SK-N-SH treated with all-trans-retinoic acid at 6 μM for 48 hours (cell line): ENCODE results near the gene PRR33.

Experiments
- ATAC-seq: fragments of 200-7000 bp; cut with Tn5 transposase; 3 replicates; pipeline ENCODE4 v1.9.1; 2020; ENCODE audit warnings: mild to moderate bottlenecking, moderate library complexity
- ARNTL ChIP-seq: fragments of 450-650 bp; formaldehyde crosslinking; IDR thresholded peaks from 2 replicates; pipeline ENCODE4 v1.5.0; 2020; ENCODE audit warnings: low read depth, mild to moderate bottlenecking, moderate library complexity, borderline replicate concordance
- BACH2 ChIP-seq: fragments of 250-450 bp; sonication (Bioruptor Pico); IDR thresholded peaks from 2 replicates; pipeline ENCODE4 v1.9.0; 2021; ENCODE audit warnings: mild to moderate bottlenecking, borderline replicate concordance
- CSDC2 ChIP-seq: fragments of 250-450 bp; sonication (Bioruptor Pico); IDR thresholded peaks from 2 replicates; pipeline ENCODE4 v1.5.0; 2020; ENCODE audit warnings: mild to moderate bottlenecking, moderate library complexity
- ESRRG ChIP-seq: fragments of 250-450 bp; sonication (Bioruptor Pico); IDR thresholded peaks from 2 replicates; pipeline ENCODE4 v1.6.1; 2021; ENCODE audit warnings: mild to moderate bottlenecking
- GLIS3 ChIP-seq: fragments of 250-450 bp; sonication (Bioruptor Pico); IDR thresholded peaks from 2 replicates; pipeline ENCODE4 v1.5.0; 2020; ENCODE audit warnings: mild to moderate bottlenecking, moderate library complexity
- ISL1 ChIP-seq: fragments of 250-450 bp; sonication (Bioruptor Pico); IDR thresholded peaks from 2 replicates; pipeline ENCODE4 v2.1.2; 2022; ENCODE audit warnings: mild to moderate bottlenecking, moderate library complexity
- OSR1 ChIP-seq: fragments of 250-450 bp; sonication (Bioruptor Pico); IDR thresholded peaks from 2 replicates; pipeline ENCODE4 v1.8.0; 2022; ENCODE audit warnings: moderate library complexity, mild to moderate bottlenecking, inconsistent platforms
- PPARA ChIP-seq: fragments of 250-450 bp; sonication (Bioruptor Pico); IDR thresholded peaks from 2 replicates; pipeline ENCODE4 v1.5.0; 2020; ENCODE audit warnings: mild to moderate bottlenecking, borderline replicate concordance
- RARB ChIP-seq: fragments of 250-450 bp; sonication (Bioruptor Pico); IDR thresholded peaks from 2 replicates; pipeline ENCODE4 v1.8.0; 2021; ENCODE audit warnings: mild to moderate bottlenecking, moderate library complexity
- SNAI2 ChIP-seq: fragments of 250-450 bp; sonication (Bioruptor Pico); IDR thresholded peaks from 2 replicates; pipeline ENCODE4 v1.5.0; 2020; ENCODE audit warnings: mild to moderate bottlenecking, moderate library complexity
- TCF4 ChIP-seq: fragments of 250-450 bp; sonication (Bioruptor Pico); IDR thresholded peaks from 2 replicates; pipeline ENCODE4 v1.8.0; 2021; ENCODE audit warnings: mild to moderate bottlenecking, moderate library complexity, borderline replicate concordance
- ZC3H10 ChIP-seq: fragments of 250-450 bp; sonication (Bioruptor Pico); IDR thresholded peaks from 2 replicates; pipeline ENCODE4 v1.5.1; 2021; ENCODE audit warnings: mild to moderate bottlenecking, moderate library complexity
- ZFP3 ChIP-seq: fragments of 250-450 bp; sonication (Bioruptor Pico); IDR thresholded peaks from 2 replicates; pipeline ENCODE4 v1.5.0; 2020; ENCODE audit warnings: mild to moderate bottlenecking, moderate library complexity
- ZFP30 ChIP-seq: fragments of 450-650 bp; formaldehyde crosslinking; IDR thresholded peaks from 2 replicates; pipeline ENCODE4 v1.5.0; 2022; ENCODE audit warnings: mild to moderate bottlenecking, moderate library complexity
- ZNF70 ChIP-seq: fragments of 450-650 bp; formaldehyde crosslinking; IDR thresholded peaks from 2 replicates; pipeline ENCODE4 v1.5.0; 2020; ENCODE audit warnings: mild to moderate bottlenecking, moderate library complexity
- ZNF8 ChIP-seq: fragments of 450-650 bp; formaldehyde crosslinking; IDR thresholded peaks from 2 replicates; pipeline ENCODE4 v1.5.0; 2020; ENCODE audit warnings: mild to moderate bottlenecking, moderate library complexity
- TF ChIP-seq, protein P1 (sequence below): fragments of 250-450 bp; sonication (Bioruptor Pico); IDR thresholded peaks from 2 replicates; pipeline ENCODE4 v1.5.1; 2021; ENCODE audit warnings: mild to moderate bottlenecking, moderate library complexity
- TF ChIP-seq, protein P2 (sequence below): fragments of 250-450 bp; sonication (Bioruptor Pico); IDR thresholded peaks from 2 replicates; pipeline ENCODE4 v1.8.0; 2021; ENCODE audit warnings: low read depth, mild to moderate bottlenecking, moderate library complexity, borderline replicate concordance
- TF ChIP-seq, protein P3 (sequence below): fragments of 250-450 bp; sonication (Bioruptor Pico); IDR thresholded peaks from 2 replicates; pipeline ENCODE4 v1.5.1; 2020; ENCODE audit warnings: low read depth, mild to moderate bottlenecking, moderate library complexity
- TF ChIP-seq, protein P4 (sequence below): fragments of 250-450 bp; sonication (Bioruptor Pico); IDR thresholded peaks from 2 replicates; pipeline ENCODE4 v1.5.0; 2020; ENCODE audit warnings: mild to moderate bottlenecking, moderate library complexity

PRR33 gene

DNA sequence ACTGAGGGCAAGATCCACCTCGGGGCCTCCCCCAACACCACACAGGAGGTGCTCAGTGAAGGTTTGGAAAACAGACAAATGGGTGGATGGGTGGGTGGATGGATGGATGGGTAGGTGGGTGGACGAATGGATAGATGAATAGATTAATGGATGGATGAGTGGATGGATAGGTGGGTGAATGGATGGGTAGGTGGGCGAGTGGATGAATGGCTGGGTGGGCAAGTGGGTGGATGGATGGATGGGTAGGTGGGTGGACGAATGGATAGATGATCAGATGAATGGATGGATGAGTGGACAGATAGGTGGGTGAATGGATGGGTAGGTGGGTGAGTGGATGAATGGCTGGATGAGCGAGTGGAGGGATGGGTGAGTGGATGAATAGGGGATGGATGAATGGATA is 863 bp upstream of the PRR33 start:
- no peak for ATAC-seq

DNA sequence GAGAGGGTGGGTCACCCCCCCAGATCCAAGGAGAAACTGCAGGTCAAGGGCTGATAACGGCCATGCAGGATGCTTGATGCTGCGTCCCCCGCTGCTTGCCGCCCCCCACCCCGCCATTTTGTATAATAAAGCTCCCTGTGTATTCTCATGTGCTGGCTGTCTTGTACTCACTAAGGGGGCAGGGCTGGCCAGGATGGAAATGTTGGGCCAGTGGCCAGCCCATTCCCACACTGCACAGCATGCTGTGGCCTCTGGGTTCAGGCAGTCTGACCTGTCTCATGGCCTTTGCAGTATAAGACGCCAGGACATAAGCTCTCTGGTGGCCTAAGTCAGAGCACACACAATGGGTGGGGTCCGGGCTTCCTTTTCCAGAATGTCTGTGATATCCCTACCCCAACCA is 421 bp upstream of the PRR33 start:
- TF ChIP-seq OSR1 (CRISPR knock-in tag) = no peak
- no peak for TF ChIP-seq PPARA (CRISPR knock-in tag)
- TF ChIP-seq GLIS3 = no peak
- TF ChIP-seq ZC3H10 (CRISPR knock-in tag) = no peak
- no peak for TF ChIP-seq ZFP30 (CRISPR knock-in tag)
- no peak for ATAC-seq

More for the DNA sequence above, 863 bp upstream of the PRR33 start:
- no peak for TF ChIP-seq SNAI2 (CRISPR knock-in tag)
- no peak for TF ChIP-seq RARB (CRISPR knock-in tag)

DNA sequence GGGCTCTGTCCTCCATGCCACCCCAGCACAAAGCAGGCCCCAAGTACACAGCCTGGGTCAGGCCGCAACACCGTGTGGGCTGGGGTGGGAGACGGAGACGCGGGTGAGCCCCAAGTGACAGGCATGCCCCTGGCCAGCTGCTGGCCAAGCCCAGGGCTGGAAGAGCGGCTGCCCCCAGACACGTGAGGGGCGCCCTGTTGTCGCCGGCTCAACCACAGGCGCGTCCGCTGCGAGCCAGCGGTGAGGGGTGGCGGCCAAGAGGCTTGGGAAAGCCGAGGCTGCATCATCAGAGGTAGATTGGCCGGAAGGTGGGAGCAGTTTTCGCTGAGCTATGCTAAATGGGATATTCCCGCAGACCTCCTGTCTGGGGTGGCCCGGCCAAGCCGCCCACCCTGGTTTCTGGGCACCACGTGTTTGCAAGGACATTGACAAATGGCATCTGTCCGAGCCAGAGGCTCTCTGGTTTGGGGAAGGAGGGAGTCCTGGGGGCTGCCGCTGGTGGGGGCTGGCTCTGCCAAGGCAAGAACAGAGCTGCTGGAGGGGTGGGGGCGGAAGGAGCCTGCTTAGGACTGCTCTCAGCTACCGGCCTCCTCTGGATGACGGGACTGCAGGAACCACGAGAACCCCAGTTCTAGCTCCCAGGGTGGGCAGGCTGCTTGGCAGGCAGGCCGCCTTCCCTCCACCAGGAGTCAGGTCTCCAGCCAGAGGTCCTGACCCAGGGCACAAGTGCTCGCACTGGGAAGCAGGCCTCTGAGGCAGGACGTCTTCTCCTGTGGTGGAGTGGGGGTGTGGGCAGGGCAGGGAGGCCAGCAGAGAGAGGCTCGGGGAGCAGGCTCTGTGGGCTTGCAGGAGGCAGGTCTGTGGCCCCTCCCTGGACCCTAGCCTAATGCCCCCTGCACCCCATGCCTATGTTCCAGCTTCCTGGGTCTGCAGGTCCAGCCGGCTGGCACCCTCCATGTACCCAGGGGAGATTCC is 552 bp downstream of the PRR33 start:
- TF ChIP-seq GLIS3 (no peak), ZNF8 (no peak), ISL1 (no peak), ARNTL (CRISPR knock-in tag) (no peak), ZNF70 (CRISPR knock-in tag) (peak; percentile 69; the same call in 1 of the 2 replicates), CSDC2 (CRISPR knock-in tag) (no peak)
- TF ChIP-seq, all 23 proteins: peak for 1
- no peak for ATAC-seq

DNA sequence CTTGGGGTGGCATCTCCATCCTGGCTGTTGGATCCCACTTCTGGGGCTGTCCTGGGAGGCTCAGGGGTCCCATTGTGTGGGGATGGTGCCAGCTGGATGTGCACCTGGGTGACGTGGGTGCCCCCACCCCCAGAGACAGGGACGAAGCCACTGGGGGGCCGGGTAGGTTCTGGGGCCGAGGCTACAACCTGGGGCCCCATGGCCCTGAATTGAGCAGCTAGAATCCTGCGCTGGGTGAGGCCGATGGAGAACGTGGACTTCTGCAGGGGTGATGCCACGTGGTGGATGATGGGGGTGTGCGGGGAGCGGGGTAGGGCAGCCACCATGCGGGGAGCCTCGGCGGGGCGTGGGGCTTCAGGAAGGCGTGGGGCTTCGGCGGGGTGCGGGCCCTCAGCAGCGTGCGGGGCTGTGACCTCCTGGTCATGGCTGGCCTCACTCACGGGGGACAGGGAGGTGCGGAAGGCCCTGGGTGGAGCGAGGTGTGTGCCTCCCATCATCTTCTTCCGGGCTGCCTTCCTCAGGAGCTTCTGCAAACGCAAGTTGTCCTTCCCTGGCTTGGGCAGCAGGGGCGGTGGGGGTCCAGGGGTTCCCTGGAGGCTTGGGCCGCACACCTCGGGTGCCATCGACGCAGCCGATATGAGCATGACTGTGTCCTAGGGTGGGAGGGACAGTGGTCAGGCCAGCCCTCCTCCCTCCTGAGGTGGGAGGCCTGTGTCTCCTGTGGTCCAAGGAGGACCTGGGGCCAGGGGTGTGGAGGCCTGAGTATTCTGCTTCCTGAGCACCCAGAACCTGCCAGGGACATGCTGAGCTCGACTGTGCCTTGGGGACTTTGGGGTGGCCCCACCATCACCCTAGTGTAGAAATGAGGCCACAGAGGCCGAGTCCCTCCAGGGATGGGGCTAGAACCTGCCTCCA is 1.5 kb downstream of the PRR33 start:
- no peak for TF ChIP-seq ARNTL (CRISPR knock-in tag)
- TF ChIP-seq ZFP30 (CRISPR knock-in tag) = no peak
- no peak for TF ChIP-seq RARB (CRISPR knock-in tag)
- no peak for TF ChIP-seq ESRRG (CRISPR knock-in tag)
- TF ChIP-seq ISL1 = no peak
- TF ChIP-seq BACH2 (CRISPR knock-in tag) = no peak
- TF ChIP-seq ZC3H10 (CRISPR knock-in tag) = no peak
- TF ChIP-seq ZNF8 = no peak
- no peak for TF ChIP-seq OSR1 (CRISPR knock-in tag)
- TF ChIP-seq, protein P1, sequence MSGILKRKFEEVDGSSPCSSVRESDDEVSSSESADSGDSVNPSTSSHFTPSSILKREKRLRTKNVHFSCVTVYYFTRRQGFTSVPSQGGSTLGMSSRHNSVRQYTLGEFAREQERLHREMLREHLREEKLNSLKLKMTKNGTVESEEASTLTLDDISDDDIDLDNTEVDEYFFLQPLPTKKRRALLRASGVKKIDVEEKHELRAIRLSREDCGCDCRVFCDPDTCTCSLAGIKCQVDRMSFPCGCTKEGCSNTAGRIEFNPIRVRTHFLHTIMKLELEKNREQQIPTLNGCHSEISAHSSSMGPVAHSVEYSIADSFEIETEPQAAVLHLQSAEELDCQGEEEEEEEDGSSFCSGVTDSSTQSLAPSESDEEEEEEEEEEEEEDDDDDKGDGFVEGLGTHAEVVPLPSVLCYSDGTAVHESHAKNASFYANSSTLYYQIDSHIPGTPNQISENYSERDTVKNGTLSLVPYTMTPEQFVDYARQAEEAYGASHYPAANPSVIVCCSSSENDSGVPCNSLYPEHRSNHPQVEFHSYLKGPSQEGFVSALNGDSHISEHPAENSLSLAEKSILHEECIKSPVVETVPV (CRISPR knock-in tag) = no peak
- TF ChIP-seq GLIS3 = no peak
- TF ChIP-seq CSDC2 (CRISPR knock-in tag) = no peak
- TF ChIP-seq ZFP3 (CRISPR knock-in tag) = no peak
- TF ChIP-seq, protein P2, sequence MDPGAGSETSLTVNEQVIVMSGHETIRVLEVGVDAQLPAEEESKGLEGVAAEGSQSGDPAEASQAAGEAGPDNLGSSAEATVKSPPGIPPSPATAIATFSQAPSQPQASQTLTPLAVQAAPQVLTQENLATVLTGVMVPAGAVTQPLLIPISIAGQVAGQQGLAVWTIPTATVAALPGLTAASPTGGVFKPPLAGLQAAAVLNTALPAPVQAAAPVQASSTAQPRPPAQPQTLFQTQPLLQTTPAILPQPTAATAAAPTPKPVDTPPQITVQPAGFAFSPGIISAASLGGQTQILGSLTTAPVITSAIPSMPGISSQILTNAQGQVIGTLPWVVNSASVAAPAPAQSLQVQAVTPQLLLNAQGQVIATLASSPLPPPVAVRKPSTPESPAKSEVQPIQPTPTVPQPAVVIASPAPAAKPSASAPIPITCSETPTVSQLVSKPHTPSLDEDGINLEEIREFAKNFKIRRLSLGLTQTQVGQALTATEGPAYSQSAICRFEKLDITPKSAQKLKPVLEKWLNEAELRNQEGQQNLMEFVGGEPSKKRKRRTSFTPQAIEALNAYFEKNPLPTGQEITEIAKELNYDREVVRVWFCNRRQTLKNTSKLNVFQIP (CRISPR knock-in tag) = no peak
- no peak for TF ChIP-seq TCF4 (CRISPR knock-in tag)
- TF ChIP-seq SNAI2 (CRISPR knock-in tag) = no peak
- TF ChIP-seq, protein P3, sequence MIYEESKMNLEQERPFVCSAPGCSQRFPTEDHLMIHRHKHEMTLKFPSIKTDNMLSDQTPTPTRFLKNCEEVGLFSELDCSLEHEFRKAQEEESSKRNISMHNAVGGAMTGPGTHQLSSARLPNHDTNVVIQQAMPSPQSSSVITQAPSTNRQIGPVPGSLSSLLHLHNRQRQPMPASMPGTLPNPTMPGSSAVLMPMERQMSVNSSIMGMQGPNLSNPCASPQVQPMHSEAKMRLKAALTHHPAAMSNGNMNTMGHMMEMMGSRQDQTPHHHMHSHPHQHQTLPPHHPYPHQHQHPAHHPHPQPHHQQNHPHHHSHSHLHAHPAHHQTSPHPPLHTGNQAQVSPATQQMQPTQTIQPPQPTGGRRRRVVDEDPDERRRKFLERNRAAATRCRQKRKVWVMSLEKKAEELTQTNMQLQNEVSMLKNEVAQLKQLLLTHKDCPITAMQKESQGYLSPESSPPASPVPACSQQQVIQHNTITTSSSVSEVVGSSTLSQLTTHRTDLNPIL (CRISPR knock-in tag) = no peak
- TF ChIP-seq, protein P4, sequence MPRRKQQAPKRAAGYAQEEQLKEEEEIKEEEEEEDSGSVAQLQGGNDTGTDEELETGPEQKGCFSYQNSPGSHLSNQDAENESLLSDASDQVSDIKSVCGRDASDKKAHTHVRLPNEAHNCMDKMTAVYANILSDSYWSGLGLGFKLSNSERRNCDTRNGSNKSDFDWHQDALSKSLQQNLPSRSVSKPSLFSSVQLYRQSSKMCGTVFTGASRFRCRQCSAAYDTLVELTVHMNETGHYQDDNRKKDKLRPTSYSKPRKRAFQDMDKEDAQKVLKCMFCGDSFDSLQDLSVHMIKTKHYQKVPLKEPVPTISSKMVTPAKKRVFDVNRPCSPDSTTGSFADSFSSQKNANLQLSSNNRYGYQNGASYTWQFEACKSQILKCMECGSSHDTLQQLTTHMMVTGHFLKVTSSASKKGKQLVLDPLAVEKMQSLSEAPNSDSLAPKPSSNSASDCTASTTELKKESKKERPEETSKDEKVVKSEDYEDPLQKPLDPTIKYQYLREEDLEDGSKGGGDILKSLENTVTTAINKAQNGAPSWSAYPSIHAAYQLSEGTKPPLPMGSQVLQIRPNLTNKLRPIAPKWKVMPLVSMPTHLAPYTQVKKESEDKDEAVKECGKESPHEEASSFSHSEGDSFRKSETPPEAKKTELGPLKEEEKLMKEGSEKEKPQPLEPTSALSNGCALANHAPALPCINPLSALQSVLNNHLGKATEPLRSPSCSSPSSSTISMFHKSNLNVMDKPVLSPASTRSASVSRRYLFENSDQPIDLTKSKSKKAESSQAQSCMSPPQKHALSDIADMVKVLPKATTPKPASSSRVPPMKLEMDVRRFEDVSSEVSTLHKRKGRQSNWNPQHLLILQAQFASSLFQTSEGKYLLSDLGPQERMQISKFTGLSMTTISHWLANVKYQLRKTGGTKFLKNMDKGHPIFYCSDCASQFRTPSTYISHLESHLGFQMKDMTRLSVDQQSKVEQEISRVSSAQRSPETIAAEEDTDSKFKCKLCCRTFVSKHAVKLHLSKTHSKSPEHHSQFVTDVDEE = no peak
- ATAC-seq = no peak
